ENCODE measurements around the gene LLPH.

The LLPH gene

DNA sequence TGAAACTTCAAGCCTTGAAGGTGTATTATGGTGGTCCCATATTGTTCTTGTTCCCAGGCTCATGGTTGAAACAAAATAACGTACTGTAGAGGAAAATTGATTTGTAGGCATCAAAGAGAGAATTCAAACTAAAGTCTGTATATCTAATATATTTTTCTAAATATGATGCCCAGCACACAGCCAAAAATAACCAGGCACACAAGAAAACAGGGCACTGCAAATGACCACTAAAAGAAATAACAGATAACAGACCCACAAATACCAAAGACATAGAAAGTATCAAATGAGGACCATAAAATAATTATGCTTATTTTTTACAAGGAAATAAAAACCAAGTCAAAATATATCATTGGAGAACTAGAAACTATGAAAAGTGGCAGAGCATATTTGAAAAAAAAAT lies 46.8 kb downstream of the LLPH start:
- Histone ChIP-seq H3K36me3 (ENCODE audit: control insufficient read depth in 2 of 2, insufficient read depth in 1 of 2, low read length in 2 of 2) (no peaks in the 10 kb centered on the region), H3K27ac (ENCODE audit: extremely low read depth, low read depth, low read length) (no peak overlapping the region), H3K4me1 (ENCODE audit: control insufficient read depth, insufficient read depth, low read length) (no peaks in the 10 kb centered on the region), H3K9me3 (ENCODE audit: control insufficient read depth, insufficient read depth, low read depth, low read length) (no peaks in the 10 kb centered on the region), H3K4me3 (ENCODE audit: low read depth, low read length) (no peak overlapping the region)
- TF ChIP-seq ZNF37A (tag by site-specific recombination; IDR thresholded peaks at IDR 0.05) (no peak), SCRT2 (tag by site-specific recombination; IDR thresholded peaks at IDR 0.05) (no peak), SETDB1 (IDR thresholded peaks at IDR 0.05; ENCODE audit: insufficient read length, low read length) (peak; percentile 60), ZNF175 (tag by site-specific recombination; IDR thresholded peaks at IDR 0.05) (no peak), HOXA7 (CRISPR knock-in tag; IDR thresholded peaks at IDR 0.05; ENCODE audit: borderline replicate concordance) (no peak), ZNF670 (tag by site-specific recombination; IDR thresholded peaks at IDR 0.05; ENCODE audit: low read depth) (no peak)
- TF ChIP-seq, protein P1, sequence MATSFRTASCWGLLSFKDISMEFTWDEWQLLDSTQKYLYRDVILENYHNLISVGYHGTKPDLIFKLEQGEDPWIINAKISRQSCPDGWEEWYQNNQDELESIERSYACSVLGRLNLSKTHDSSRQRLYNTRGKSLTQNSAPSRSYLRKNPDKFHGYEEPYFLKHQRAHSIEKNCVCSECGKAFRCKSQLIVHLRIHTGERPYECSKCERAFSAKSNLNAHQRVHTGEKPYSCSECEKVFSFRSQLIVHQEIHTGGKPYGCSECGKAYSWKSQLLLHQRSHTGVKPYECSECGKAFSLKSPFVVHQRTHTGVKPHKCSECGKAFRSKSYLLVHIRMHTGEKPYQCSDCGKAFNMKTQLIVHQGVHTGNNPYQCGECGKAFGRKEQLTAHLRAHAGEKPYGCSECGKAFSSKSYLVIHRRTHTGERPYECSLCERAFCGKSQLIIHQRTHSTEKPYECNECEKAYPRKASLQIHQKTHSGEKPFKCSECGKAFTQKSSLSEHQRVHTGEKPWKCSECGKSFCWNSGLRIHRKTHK (tag by site-specific recombination; IDR thresholded peaks at IDR 0.05) = peak; percentile 98
- POLR2A ChIA-PET = no interaction called here
- CTCF ChIA-PET = interaction anchor here (0.7 to 1.1 kb wide), 2 partner anchors 20 to 105 kb away, joined by 3 read pairs; no protein-coding TSS in a partner anchor

- TF ChIP-seq KLF9 (tag by site-specific recombination; IDR thresholded peaks at IDR 0.05; ENCODE audit: low read depth) (no peak), ZNF19 (tag by site-specific recombination; IDR thresholded peaks at IDR 0.05; ENCODE audit: low read depth) (no peak)
- CTCF ChIA-PET = no interaction called here
These were observed 47.8 kb downstream of the LLPH start for GRCh38 chr12:66082744-66083143.

DNA sequence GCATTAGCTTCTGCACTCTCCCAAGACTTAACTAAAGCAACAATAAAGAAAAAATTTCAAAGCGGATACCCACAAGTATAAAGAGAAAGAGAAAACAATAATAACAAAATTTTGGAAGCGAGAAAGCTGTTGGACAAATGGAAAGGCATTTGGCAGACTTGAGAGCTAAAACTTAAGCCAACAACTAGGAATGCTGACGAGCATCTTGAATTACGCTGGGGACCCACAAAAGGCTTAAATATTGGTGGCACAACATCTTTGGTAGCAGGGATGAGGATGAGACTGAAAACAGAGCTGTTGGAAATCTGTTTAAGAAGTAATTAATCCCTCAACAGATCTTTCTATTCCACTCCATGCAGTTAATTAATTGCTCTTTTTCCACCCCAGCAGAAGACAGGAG lies 49.8 kb downstream of the LLPH start:
- Histone ChIP-seq H3K36me3 (ENCODE audit: control insufficient read depth in 2 of 2, insufficient read depth in 1 of 2, low read length in 2 of 2) (no peaks in the 10 kb centered on the region), H3K27ac (ENCODE audit: extremely low read depth, low read depth, low read length) (no peak overlapping the region), H3K9me3 (ENCODE audit: control insufficient read depth, insufficient read depth, low read depth, low read length) (no peaks in the 10 kb centered on the region), H3K4me1 (ENCODE audit: control insufficient read depth, insufficient read depth, low read length) (no peaks in the 10 kb centered on the region), H3K4me3 (ENCODE audit: low read depth, low read length) (no peak overlapping the region)
- POLR2A ChIA-PET = no interaction called here
- CTCF ChIA-PET = interaction anchor here (0.6 kb wide), 1 partner anchor 804 kb away, joined by 3 read pairs; no protein-coding TSS in a partner anchor
- TF ChIP-seq MZF1 (tag by site-specific recombination; IDR thresholded peaks at IDR 0.05; ENCODE audit: borderline replicate concordance) = no peak
- no peak for TF ChIP-seq ZBTB49 (tag by site-specific recombination; IDR thresholded peaks at IDR 0.05; ENCODE audit: low read depth)
- TF ChIP-seq, protein P2, sequence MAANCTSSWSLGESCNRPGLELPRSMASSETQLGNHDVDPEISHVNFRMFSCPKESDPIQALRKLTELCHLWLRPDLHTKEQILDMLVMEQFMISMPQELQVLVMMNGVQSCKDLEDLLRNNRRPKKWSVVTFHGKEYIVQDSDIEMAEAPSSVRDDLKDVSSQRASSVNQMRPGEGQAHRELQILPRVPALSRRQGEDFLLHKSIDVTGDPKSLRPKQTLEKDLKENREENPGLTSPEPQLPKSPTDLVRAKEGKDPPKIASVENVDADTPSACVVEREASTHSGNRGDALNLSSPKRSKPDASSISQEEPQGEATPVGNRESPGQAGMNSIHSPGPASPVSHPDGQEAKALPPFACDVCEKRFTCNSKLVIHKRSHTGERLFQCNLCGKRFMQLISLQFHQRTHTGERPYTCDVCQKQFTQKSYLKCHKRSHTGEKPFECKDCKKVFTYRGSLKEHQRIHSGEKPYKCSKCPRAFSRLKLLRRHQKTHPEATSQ (tag by site-specific recombination; IDR thresholded peaks at IDR 0.05) = no peak
- no peak for TF ChIP-seq ZNF394 (tag by site-specific recombination; IDR thresholded peaks at IDR 0.05; ENCODE audit: borderline replicate concordance)
- TF ChIP-seq ZNF112 (tag by site-specific recombination; IDR thresholded peaks at IDR 0.05) = no peak
- no peak for TF ChIP-seq ZSCAN23 (tag by site-specific recombination; IDR thresholded peaks at IDR 0.05)
- no peak for TF ChIP-seq ZNF214 (tag by site-specific recombination; IDR thresholded peaks at IDR 0.05; ENCODE audit: borderline replicate concordance)
- TF ChIP-seq HOXD13 (CRISPR knock-in tag; IDR thresholded peaks at IDR 0.05; ENCODE audit: borderline replicate concordance) = no peak
- TF ChIP-seq ZNF585B (tag by site-specific recombination; IDR thresholded peaks at IDR 0.05) = no peak
- no peak for TF ChIP-seq SP3 (tag by site-specific recombination; IDR thresholded peaks at IDR 0.05)
- no peak for TF ChIP-seq ZNF175 (tag by site-specific recombination; IDR thresholded peaks at IDR 0.05)
- TF ChIP-seq ZNF37A (tag by site-specific recombination; IDR thresholded peaks at IDR 0.05) = no peak
- TF ChIP-seq ZNF391 (tag by site-specific recombination; IDR thresholded peaks at IDR 0.05; ENCODE audit: borderline replicate concordance, low read depth) = no peak
- TF ChIP-seq ZNF2 (tag by site-specific recombination; IDR thresholded peaks at IDR 0.05) = no peak
- no peak for TF ChIP-seq ZNF518A (tag by site-specific recombination; conservative IDR thresholded peaks at IDR 0.05; ENCODE audit: low read depth)

More at GRCh38 chr12:66082744-66083143, 47.8 kb downstream of the LLPH start:
- POLR2A ChIA-PET = no interaction called here
- Histone ChIP-seq H3K4me1 (ENCODE audit: control insufficient read depth, insufficient read depth, low read length) (no peaks in the 10 kb centered on the region), H3K9me3 (ENCODE audit: control insufficient read depth, insufficient read depth, low read depth, low read length) (no peaks in the 10 kb centered on the region), H3K4me3 (ENCODE audit: low read depth, low read length) (no peak overlapping the region), H3K27ac (ENCODE audit: extremely low read depth, low read depth, low read length) (no peak overlapping the region), H3K36me3 (ENCODE audit: control insufficient read depth in 2 of 2, insufficient read depth in 1 of 2, low read length in 2 of 2) (no peaks in the 10 kb centered on the region)
